ENCODE data around the gene ST3GAL4.
"Not testable (repeated sequence)": the region's sequence is repeated elsewhere in the genome, so short reads cannot be mapped to it uniquely, and the experiment has no call there.

Gene ST3GAL4

GRCh38 chr11:126347751-126348668 lies 7.5 kb upstream of the ST3GAL4 start:
- no peak for DNase-seq

DNA sequence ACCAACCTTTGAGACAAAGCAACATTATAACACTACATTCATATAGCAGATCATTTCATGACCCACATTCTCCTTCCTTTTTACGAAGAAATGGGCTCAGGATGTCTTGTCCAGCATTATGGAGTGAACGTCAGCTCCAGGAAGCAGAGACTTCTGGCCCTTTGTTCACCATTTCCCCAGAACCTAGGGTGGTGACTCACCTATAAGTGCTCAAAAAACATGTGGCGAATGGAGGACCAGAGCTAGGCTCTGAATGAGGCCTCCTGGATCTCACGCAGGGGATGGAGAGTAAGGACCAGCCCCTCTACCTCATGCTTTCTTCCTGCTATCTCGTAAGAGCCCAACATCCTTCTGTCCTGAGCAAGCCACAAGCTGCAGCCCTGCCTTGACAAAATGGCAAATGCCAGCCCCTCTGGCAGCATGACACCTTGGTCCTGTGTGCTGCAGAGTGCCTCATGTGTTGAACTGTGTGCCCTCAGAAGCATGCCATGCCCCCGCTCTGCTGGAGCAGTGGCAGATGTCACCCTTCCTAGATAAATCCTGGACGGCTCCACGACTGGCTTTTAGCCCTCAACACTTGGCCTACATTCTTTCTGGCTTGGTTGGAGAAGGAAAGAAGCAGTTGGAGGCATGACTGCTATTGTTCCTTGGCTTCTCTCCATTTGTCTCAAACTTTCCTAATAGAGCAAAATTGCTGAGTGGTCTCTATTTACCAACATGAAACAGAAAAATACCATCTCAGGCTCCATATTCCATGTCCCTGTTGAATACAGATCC lies 6.5 kb upstream of the ST3GAL4 start:
- DNase-seq: peak in 1 of 3 experiments; percentile 20

GRCh38 chr11:126350836-126351235 lies 4.7 kb upstream of the ST3GAL4 start:
- DNase-seq: no peak

DNA sequence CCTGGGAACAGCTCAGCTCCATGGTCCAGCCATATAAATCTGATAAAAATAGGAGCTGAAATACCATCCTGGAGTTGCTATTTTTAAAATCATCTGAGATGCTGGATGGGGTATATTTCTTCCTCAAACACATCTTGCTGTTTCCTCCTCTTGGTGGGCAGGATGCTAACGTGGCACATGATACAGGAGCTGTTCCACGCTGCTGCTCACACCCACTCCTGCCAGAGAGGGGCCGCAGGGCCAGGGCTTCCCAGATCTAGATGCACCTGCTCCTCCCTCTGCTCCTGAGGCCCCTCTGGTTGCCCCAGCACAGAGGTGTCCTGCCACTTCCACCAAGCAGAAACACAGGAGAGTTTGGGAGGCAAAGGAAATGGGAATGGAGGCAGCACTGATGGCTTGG lies 3.3 kb upstream of the ST3GAL4 start:
- DNase-seq: no peak

DNA sequence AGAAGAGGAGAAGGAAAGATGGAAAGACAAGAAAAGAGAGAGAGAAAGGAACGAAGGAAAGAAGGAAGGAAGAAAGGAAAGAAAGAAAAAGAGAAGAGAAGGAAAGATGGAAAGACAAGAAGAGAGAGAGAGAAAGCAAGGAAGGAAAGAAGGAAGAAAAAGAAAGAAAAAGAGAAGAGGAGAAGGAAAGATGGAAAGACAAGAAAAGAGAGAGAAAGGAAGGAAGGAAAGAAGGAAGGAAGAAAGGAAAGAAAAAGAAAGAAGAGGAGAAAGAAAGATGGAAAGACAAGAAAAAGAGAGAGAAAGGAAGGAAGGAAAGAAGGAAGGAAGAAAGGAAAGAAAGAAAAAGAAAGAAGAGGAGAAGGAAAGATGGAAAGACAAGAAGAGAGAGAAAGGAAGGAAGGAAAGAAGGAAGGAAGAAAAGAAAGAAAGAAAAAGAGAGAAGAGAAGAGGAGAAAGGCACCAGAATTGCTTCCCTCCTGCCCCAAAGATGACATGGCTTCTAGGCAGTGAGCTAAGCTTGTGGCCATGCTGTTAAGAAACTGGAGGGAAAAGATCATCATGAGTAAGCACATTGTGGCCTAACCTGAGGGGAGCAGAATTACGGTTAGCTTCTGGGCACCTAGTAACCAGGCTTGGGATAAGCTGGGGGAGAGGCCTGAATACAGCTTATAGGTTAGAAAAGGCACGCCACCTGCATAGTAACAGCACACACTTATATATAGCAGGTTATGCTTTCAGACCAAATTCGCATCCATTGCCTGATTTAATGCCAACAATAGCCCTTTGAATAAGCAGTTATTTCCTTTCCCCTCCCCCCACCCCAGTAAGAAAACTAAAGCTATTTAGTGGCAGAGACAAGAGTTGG lies 2.3 kb upstream of the ST3GAL4 start:
- DNase-seq: peak in 1 of 3 experiments; percentile 23

DNA sequence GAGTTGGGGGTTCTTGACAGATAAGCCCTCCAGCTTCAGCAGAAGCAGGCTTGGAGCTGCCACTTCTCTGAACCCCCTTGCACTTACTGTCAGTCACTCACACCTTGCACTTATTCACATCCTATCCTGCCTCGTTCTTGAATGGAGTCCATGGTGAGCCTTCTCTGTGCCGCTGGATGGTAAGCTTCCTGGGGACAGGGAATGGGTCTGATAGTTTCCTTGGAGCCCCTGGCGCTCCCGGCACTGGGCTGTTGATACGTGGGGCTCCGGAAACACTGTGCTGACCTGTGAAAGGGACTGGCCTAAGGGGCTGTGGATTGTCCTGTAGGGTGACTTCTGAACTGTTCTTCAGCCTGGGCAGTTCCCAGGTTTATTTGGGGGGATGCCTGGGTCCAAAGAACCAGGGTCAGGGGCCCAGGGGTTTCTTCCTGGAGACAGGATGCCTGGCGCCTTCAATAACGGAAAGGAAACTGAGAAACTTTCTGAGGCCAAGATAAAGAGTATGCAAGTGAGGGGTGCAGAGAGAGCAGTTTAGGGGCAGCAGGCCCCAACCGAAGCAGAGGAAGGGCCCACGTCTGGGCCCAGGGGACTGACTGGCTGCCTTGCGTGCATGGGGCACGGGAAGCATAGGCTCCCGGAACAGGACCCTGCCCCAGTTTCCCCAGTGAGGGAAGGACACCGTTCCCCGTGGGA lies 709 bp upstream of the ST3GAL4 start:
- peak in 1 of 3 experiments; percentile 39 for DNase-seq

DNA sequence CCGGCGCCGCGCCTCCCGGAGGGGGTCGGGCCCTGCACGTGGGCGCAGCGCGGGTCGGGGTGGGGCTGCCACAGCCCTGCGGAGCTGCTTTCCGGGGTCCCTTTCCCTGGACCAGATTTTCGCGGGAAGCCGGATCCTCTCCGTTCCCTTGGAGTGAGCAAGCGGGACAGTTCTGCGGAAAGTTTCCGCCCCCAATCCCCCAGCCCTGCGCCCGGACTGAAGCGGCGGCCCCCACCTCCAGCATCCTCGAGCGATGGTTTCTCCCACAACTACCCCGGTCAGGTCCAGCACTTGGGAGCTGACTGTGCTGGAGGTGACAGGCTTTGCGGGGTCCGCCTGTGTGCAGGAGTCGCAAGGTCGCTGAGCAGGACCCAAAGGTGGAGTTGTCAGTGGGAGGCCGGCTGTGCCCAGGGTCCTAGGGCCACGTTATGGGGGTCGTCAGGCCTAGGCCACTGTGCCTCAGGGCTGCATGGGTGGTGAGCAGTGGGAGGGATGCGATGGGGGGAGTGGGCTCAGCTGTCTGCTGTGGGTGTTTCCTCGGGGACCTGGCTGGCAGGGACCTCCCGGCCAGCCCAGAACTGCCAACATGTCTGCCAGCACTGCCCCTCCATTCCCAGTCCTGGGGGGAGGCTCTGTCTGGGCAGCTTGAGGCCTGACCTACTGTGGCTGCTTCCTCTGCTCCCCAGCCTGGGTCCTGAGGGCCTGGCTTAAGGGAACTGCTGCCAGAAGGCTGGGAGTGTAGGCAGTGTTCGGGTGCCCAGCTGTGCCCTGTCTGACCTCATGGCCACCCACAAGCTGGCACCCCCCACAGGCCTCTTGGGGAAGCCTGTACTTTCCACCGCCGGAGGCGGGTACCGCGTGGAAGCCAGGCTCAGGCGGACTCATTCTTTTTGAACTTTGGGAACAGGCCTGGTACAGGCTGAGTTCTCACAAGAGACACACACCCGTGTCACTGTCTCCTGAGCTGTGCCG lies 726 bp downstream of the ST3GAL4 start:
- peak in 2 of 3 experiments; percentile 57 to 64 for DNase-seq

- DNase-seq: no peak
These were observed 1.8 kb downstream of the ST3GAL4 start for GRCh38 chr11:126357055-126357962.

DNA sequence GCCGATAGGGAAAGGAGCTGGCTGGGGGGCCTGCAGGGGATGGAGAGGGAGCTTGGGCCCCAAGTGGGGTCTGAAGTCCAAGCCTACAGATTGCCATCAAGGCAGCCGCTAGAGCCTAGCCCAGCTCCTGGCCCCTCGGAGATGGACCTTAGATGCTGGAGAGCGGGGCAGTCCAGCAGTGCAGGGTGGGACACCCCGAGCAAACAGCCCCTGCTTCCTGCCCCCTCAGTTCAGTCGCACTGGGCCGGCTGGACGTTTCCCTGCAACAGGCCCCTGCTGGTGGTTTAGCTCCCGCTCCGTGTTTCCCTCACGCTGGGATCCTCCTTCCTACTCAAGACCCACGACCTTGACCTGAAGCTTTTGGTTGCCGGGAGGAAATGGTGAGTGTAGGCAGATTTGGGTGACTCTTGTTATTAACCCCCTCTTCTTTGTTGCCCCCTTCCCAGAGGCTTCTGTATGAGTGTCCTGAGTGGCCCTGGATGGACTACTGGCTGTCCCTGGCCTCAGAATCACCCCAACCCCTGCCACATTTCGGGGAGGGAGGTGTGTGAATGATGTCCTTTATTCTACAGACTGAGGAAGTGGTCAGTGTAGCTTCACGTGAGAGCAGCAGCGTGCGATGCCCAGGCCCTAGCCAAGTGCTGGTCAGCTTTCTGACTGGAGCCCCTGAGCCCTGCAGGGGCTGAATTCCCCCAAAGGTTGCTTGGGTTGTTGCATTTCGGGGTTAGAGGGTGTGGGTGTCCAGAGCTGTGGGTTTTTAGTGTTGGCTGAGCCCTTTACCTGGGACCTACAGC lies 2.7 kb downstream of the ST3GAL4 start:
- no peak for DNase-seq

- DNase-seq: no peak
These were observed 3.3 kb downstream of the ST3GAL4 start for GRCh38 chr11:126358763-126359160.

DNA sequence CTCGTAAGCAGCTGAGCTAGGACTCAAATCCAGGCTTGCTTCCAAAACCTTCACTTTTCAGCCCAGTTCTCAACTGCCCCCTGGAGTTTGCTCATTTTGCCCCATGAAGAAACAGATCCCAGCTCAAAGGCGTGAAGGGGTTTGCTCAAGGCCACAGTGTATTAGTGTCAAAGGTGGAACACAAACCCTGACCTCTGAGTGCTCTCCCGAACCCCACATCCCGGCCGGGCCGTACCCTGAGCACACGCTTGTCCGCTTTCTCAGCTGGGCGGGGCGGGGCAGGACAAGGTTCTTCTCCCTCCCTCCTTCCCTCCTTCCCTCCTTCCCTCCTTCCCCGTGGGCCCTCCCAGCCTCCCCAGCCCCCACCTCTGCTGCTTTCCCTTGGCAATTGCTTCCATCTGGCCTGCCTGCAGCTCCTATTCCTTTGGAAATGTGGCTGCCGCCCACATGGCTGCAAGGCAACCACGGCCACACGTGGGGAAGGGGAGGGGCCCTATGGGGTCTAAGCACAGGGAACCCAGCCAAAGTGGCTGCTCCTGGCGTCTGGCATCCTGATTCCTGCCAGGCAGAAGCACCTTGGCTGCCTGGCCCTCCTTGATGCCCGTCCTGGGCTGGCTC lies 4.1 kb downstream of the ST3GAL4 start:
- DNase-seq: no peak

- no peak for DNase-seq
These were observed 4.6 kb downstream of the ST3GAL4 start for GRCh38 chr11:126360049-126360446.

DNA sequence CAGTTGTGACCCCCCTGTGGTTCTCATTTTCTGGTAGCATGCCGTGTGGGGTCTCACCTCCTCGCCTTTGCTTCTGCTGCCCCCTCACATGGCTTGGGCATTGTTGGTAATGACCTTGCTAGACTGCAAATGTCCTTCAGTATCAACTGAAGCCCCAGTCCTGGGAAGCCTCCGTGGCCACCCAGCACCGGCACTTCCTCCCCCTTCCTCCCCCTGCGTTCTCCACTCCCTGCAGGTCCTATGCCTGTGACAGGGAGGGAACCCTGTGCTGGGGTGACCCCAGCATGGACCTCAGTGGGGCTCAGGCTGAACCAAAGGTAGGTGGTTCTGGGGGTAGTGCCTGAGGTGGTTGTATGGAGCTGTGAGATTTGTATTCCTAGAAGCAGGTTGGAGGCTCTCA lies 5.9 kb downstream of the ST3GAL4 start:
- no peak for DNase-seq

DNA sequence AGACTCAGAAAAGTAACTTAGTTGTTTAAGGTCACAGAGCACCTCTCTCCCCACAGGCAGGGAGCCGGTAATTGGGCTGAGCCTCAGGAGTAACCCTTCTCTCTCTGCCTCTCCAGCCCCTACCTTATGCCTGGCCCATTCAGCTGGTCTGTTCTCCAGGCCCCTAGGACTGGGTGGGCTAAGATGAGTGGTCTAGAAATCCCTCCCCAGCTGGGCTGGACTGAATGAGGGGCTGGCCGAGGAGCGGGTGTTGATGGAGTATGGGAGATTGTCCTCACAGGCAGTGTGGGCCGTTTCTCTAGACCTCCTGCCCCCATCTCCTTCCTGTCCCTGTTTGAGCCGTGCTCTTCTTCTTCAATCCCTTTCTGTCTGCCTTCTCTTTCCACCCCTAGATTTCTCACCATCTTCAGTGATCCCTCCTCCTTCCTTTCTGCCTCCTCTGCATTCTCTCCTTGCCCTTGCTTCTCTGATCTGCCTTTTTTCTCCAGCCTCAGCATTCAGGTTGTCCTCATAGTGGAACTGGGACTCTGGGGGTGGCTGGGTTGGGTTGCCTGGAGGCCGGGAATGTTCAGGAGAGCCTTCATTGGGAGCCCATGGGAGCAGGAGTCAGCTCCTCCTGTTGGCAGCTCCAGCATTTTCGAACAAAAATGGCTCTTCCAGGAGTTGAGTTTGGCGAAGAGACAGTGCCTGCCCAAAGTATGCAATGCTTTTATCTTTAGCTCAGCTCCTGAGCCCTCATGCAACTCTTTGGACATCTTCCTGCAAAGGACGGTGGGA lies 7.6 kb downstream of the ST3GAL4 start:
- no peak for DNase-seq

GRCh38 chr11:126363706-126364248 lies 8.3 kb downstream of the ST3GAL4 start:
- DNase-seq: no peak

- DNase-seq: not testable (repeated sequence)
These were observed 9.2 kb downstream of the ST3GAL4 start for GRCh38 chr11:126364735-126365134.

DNA sequence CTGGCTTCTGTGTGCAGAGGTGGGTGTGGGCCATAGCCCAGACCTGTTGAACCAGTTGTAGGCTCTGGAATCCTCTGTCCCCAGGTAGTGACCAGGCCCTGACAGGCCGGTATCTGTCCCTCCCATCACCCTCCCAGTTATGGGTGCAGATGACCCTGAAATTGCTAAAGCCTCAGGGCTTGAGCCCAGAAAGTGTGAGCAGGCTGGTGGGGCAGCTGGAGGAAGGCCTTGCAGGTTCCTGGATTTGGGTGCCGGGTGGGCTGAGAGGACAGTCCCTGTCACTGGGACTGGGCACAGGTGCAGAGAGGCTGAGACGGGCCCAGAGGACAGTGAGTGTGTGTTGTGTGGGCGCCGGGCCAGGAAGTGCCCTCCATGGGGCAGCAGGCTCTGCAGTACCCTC lies 10.0 kb downstream of the ST3GAL4 start:
- DNase-seq: not testable (repeated sequence)
